Midbrain (tissue), 1 donor: ENCODE data around the gene THBD.

Experiments
- DNase-seq: peaks from one replicate; lab custom pipeline; 2025; lab: John Stamatoyannopoulos, UW

The THBD gene

DNA sequence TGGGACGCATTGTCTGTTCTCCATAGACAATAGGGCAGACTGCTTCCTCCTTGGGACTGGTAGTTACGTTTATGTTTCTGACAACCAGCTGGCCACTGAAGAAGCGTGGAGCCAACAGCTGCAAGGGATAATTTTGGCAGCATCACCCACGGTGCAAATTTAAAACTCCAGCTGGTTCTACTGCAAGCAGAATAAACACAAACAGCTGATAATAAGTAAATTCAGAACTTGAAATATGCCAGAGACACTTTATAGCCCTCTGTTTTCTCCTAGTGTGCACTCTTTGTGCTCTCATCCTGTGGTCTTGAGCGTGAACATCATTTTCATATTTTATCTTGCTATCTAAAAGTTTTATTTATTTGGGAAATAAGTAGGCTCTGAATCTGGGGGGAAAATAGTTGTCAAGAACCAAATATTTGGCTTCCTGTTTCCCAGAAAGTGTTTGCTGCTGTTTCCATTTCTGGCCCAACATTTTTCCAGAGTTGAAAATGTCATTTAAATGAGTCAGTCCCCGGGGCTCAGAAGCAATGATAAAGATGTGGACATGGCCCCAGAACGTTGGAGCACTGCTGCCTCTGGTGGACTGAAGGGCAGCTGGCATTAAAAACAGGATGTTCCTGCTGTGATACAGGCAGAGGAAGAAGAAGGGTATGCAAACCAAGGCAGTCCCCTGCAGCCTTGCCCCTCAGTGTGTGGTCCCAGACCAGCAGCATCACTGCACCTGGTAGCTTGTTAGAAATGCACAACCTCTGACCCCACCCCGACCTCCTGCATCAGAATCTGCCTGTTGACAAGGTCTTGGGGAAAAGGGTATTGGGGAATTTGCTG lies 12.5 kb upstream of the THBD start:
- DNase-seq: no peak

DNA sequence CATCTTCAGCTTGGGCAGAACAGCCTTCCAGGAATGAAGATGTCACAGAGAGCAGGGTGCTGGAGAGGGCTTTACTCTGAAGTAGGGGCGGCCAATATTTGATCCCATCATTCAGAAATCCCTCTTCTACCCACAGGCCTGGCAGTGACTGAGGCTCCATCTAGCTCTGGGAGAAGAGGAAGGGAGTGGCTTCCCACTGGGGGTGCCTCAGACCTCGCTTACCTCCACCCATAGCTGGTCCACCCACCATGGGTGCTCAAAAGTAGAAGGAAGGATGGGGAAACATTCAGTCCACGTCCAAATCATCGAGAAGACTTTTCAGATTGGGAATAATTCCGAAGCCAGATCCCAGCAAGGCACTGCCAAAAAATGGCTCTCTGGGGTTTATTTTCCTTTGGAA lies 11.8 kb upstream of the THBD start:
- no peak for DNase-seq

DNA sequence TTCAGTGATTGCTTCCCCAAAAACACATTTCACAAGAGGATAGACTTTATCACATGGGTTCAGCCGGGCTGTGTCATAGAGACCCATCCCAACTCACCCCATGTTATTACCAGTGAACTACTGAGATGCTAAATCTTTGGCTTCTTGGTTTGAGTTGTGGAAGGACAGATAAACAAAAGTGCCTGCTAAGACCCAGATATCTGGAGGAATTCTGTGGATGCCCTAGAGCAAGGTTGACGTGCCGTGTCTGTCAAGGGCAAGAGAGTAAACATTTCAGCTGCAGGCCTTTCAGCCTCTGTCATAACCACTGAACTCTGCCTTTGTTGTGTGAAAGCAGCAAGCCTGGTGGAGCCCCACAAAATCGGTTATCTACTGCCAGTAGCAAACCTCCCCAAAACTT lies 11.2 kb upstream of the THBD start:
- no peak for DNase-seq

DNA sequence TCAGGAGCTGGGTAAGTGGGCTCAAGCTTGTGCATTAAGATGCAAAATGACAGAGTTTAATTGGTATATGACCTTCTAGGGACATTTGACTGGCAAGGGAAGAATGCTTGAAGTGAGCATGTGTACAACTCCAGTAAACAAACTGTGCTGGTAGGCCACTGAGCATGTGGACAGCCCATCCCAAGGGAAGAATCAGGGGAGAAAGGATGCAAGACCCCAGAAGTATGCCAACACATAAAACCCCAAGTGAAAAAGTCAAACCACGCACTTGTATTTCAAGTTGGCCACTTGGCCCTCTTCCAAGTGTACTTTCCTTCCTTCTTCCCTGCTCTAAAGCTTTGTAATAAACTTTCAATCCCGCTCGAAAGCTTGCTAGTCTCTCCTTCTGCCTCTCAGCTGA lies 10.4 kb upstream of the THBD start:
- DNase-seq: no peak

DNA sequence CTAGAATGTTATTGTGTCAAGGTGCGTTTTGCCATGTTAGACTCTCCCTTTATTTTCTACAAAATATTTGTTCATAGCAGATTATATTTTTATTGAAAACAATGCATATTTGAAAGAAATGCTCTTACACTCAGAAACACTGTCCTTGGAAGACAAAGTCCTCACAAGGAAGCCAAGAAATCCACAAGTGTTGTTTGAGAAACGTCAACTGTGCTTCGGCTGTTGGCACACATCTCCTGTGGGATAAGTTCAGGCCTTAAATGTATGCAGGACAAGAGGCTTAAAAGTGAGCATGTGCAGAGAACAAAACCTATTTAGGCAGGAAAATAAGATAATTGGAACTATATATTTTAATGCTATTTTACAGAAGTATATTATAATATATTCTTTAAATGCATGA lies 9.5 kb upstream of the THBD start:
- no peak for DNase-seq

DNA sequence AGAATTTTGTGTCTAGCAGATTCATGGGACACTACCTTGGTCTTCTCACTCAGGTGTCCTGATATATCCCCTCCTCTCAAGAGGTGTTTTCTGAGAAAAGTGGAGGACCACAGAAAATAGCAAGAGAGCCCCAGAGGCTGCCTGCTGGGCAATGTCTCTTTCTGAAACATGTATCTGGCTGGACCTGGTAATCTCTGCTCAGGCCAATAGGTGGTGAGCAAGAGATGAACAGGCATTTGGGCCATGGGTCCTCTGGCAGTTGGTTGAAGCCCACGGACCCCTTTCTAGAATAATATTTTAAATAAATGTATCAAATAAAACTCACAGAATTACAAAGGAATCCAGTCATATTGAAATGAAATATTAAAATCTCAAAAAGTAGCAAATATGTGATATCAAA lies 8.8 kb upstream of the THBD start:
- DNase-seq: no peak

DNA sequence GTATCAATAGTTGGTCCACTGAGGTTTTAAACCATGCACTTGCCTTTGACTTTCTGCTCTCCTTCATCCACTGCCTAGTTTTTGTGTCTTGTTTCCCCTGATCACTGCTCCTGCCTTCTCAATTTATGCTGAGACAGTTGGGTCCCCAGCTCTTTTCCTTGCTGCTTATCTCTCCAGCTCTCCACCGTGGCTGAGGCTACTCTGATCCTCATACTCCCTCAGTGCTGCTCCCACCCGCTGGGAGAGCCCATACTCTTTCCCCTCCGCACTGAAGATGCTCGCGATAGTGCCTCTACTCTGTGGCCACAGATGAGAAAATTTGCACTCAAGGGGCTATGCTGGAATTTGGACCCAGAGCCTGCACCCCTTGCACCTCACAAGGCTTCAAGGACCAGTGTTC lies 3.4 kb upstream of the THBD start:
- DNase-seq: no peak

DNA sequence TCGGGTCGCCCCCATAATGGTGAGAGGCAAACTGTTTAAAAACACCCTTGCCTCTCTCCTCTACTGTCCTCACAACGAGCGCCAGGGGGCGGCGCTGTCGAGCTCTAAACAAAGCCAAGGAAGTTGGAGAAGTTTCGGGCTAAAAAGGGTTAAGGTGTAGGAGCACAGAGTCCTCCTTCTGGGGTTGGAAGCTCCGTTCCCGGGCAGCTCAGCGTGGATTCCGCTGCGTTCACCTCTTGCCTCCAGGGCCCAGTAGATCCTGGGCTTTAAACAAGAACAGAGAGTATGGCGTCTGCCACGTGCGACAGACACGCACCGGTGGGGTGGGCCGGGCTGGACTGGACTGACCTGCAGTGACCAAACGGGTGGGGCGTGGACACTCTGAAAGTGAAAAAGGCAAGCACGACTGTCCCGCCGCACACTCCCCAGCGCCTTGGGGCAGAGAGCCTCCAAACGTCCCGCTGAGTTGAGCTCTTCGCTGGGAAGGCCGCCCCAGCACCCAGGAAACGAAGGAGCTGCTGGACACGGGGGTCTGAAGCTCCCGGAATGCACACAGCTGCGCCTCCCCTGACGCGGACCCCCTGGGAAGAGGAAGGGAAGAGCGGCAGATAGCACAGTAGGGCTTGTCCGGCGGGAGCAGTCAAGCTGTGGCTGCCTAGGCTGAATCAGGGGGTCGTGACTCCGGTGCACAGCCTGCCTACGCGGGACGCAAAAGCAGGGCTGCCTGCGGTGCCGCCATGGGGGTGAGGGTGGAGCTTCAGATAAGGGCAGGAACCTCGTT lies 1.6 kb upstream of the THBD start:
- DNase-seq: peak; percentile 8

DNA sequence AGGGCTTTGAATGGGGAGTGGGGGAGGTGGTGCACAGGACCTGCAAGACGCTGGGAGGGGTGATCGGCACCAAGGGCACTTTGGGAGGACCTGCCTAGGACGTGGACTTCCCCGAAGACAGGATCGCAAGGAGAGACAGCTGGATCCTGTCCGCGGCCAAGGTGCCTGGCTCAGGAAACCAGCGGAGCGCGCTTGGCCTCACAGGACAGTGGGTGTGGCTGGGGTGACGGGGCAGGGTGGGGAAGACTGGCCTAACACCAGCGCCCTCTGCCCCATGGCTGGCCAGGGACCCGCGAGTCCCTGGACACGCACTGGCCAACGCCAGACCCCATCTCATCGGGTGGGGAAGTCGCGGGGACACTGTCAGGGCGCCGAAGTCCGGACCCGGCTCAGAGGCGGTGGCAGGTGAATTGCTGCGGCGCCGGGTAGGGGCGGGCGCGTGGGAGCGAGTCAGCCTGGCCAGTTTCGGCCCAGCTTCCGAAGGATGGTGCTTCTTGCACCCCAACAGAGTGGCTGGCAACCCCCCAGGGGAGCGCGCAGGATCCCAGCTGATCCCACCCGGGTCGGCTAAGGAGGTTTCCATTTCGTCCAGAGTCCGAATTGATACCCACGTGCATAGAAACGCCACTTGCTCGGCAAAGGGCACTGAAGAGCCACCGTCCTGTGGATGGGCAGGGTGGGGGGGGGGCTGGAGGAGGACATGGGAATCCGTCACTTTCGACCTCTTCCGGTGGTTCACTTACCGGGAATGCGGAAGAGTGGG lies 785 bp upstream of the THBD start:
- no peak for DNase-seq

DNA sequence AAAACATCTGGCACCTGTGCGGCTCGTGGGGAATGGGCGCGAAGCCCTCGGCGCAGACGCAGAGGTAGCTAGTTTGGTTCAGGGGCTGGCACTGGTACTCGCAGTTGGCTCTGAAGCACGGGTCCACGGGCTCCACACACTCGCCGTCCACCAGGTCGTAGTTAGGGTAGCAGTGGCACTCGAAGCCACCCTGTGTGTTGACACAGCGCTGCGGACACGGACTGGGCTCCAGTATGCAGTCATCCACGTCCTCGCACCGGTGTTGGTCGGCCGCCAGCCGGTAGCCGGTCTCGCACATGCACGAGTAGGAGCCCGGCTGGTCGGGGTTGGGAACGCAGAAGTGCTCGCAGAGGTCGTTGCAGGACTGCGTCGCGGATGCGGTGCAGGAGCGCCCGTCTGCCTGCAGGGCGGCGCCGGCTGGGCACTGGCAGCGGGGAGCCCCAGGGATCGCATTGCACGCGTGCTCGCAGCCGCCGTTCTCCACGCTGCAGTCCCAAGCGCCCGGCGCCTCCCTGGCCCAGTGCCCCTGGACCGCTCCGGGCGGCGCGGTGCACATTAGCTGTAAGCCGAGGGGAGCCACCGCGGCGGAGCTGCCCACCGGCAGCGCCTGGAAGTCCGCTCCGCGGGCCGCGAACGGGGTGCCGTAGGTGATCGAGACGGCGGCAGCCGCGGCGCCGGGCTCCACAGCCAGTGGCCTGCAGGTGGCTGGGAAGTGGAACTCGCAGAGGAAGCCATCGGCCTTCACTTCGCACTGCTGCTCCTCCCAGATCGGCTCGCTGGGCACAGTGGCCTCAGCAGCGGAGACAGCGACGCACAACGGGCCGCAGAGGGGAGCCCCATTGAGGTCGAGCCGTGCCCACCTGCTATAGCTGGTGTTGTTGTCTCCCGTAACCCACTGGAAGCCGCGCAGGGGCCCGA lies 930 bp downstream of the THBD start:
- DNase-seq: no peak

DNA sequence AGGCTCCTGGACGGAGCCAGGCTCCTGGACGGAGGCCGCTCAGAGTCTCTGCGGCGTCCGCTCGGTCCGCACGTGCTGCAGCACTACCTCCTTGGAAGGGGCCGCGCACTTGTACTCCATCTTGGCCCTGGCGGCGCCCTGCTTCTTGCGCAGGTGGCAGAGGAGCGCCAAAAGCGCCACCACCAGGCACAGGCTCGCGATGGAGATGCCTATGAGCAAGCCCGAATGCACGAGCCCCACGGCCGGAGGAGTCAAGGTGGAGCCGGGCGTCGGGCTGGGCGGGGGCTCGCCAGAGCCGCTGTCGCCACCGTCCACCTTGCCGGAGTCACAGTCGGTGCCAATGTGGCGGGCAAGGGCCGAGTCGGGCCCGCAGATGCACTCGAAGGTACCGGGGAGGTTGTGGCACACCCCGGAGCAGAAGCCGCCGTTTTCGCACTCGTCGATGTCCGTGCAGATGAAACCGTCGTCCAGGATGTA lies 1.7 kb downstream of the THBD start:
- no peak for DNase-seq

DNA sequence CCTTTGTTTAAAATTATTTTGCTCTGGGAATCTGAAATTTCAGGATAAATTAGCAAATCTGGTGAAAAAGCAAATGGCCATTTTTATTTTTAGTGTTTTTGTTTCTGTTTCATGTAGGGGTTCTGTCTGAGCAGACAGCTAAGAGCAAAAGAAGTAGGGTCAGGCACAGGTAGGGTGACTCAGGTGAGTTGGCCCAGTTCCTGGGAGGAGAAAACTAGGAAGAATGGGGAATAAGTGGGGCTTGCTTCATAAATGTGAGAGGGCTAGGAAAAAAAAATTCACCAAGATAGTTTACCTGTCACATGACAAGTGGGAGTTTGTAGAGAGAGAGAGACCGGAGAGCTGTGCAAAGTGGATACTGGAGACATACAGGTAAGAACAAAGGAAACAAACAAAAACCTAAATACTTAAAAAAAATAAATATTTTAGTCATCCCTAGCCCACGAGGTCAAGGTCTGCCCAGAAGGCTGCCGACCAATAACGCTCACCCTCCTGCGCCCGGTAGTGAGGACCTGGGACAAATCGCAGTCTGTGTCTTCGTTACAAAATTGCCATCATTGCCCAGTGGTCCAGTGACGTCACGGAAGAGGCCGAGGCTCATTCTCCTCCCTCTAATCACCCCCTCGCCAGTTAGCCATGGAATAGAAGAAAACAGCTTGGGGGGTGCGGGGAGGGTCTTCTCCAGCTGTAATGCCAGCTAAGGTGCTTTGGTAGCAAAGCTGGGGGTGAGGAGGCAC lies 2.3 kb downstream of the THBD start:
- DNase-seq: no peak

DNA sequence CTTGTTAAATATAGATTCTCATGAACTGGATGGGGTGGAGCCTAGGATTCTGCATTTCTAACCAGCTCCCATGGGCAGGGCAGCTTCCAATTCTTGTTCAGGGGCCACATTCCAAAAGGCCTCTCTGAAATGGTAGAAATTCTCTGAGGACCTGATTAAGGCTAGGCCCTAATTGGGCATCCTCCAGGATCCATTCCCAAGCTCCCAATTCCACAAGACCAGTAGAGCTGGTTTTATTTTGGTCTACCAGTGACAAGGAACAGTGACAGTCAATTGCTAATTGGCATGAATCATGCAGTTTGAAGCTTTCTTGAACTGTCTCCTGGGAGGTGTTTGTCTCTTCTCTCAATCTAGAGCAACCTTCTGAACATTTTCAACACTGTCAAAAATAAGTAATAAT lies 3.0 kb downstream of the THBD start:
- DNase-seq: no peak

DNA sequence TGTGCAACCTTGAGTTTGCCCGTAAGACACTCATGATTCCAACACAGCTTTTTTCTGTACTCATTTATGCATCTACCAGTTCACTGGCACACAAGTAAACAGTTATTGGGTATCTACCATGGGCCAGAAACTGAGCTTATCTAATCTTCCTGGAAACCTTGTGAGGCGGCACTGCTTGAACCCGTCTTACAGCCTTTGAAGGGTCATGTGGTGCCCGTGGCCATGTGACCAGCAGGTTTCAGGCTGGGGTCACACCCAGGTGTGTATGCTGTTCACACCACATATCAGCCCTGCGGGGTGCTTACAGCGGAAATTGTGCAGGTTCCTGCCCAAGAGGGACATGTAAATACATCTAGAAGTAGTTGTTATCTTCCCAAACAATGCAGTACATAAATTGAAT lies 6.1 kb downstream of the THBD start:
- DNase-seq: no peak

DNA sequence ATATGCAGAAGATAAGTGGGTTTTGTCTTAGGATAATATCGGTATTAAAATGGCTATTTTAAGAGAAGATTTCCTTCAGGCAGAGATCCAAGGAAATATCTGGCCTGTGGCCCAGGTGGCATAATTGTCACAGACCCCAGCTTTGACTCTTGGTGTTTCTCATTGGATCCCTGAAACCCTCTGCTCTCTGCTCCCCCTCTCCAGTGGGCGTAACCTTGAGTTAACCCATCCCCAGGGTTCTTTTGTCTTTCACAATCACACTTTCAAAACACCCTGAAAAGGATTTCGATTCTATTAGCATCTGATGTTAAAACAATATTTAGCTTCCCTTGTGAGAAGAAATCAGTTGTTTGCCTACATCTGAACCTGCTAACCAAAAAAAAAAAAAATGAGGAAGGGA lies 7.2 kb downstream of the THBD start:
- no peak for DNase-seq

DNA sequence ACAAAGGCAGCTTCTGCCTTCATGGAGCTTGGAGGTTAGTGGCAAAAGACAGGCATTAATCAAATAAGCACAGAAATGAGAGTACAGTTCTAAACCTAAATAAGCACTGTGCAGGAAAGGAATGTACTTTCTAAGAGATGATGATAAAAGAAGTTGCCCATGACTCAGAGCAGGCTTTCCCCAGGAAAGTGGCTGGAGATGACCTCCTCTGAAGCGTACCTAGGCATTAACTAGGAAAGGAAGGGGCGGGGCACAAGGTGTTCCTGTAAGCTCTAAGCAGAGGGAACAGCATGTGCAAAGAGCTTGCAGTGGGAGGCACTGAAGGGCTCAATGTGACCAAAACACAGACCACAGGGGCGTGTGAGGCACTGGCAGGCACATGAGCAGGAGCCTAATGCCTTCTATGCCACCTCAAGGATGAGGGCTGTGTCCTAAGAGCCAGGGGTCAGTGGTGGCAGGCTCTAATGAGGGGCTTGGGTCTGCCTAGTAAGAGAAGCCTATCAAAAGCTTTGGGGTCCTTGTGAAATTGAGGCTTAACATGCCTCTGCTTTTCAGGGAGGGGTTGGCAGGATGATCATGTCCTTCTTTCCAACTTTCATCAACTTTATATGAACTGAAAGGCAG lies 9.5 kb downstream of the THBD start:
- DNase-seq: no peak

DNA sequence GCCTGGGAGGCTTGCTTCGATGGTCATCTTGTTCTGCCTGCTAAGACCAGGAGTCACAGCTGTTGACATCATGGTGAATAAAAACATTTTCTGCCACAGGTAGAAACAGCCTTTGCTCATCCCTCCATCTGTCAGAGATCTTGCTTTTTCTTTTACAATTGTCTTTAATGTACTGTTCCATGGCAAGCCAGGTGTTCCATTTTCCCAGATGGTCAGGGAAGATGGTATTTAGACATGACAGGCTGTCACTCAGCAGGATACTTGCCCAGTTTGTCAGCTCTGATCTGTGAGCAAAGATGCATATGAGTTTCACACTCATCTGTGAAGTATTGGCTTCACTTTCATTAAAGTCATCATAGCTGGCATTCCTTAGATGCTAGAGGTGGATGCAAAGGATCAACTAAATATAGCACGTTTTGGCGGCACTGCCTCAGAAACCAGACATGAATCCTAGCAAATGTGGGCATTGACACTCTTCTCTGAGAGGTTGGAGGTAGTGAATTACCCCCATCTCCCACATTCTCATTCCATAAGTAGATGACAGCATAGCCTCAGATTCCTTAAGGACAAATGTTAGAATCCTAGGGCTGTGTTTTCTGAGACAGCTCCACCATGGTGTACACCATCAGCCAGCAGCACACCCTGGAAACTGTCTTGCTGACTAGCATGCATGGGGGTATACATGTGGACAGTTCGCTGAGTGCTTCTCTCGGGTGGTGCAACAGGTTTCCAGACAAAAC lies 10.2 kb downstream of the THBD start:
- no peak for DNase-seq

DNA sequence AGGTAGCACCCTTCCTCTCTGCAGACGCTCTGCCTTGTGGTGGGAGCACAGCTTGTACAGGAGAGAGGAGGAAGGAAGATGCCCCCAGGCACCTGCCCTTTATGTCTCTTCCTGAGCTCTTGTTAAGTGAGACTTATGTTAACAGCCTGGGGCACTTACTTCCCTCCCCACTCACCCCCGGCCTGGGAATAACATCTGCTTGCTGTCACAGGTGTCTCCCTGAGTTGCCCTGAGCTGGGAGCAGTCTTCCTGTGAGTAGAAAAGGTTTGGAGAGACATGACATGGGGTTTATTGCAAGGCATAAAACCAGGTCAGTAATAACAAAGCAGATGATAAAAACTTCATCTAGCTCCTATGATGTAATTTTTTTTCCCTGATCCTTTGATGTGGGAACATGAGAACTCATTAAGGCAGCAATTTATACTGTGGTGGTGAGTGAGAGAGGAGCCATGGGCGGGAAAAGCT lies 12.4 kb downstream of the THBD start:
- DNase-seq: no peak

DNA sequence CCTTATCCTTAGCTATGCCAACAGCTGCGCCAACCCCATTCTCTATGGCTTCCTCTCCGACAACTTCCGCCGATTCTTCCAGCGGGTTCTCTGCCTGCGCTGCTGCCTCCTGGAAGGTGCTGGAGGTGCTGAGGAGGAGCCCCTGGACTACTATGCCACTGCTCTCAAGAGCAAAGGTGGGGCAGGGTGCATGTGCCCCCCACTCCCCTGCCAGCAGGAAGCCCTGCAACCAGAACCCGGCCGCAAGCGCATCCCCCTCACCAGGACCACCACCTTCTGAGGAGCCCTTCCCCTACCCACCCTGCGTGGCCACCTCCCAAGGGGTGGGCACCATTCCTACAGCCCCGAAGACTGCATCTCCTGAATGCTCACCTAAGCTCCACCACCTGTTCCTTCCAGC lies 13.1 kb downstream of the THBD start:
- DNase-seq: no peak

DNA sequence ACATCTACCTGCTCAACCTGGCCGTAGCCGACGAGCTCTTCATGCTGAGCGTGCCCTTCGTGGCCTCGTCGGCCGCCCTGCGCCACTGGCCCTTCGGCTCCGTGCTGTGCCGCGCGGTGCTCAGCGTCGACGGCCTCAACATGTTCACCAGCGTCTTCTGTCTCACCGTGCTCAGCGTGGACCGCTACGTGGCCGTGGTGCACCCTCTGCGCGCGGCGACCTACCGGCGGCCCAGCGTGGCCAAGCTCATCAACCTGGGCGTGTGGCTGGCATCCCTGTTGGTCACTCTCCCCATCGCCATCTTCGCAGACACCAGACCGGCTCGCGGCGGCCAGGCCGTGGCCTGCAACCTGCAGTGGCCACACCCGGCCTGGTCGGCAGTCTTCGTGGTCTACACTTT lies 13.7 kb downstream of the THBD start:
- no peak for DNase-seq
